OCI-LY7 (cell line): ENCODE measurements around the gene TBCEL. TPM values are rescaled to one million over a fixed set of nuclear protein-coding genes. Genes with fewer than 3 reads are reported as not detected.

Experiments
- BruUV-seq: library from RNA; stranded (reverse); fragments of 400-500 nt; replicated peaks from 2 replicates; lab custom pipeline; 2021; lab: Mats Ljungman, UMichigan
- CTCF ChIA-PET: fragments of 300-600 bp; sonication (Branson Sonifier 250); formaldehyde crosslinking; loops from one replicate; lab custom pipeline; 2022; ENCODE audit warnings: antibody characterized with exemption; ENCODE audit not compliant: unreplicated experiment; lab: Charles Lee
- POLR2A ChIA-PET: fragments of 300-600 bp; sonication (Branson Sonifier 250); formaldehyde crosslinking; loops from one replicate; lab custom pipeline; 2022; ENCODE audit warnings: antibody characterized with exemption; lab: Charles Lee
- DNase-seq: peaks from one replicate; pipeline ENCODE4 v3.0.0-alpha.2; 2015; ENCODE audit warnings: low spot score
- H2AFZ ChIP-seq: fragments of 200-600 bp; sonication (generic), shearing (Covaris generic); 2 replicates; pipeline ENCODE4 v1.6.1; 2014; ENCODE audit warnings: mild to moderate bottlenecking, antibody characterized with exemption, low read length, moderate library complexity
- H3K27ac ChIP-seq: fragments of 200-600 bp; sonication (generic); 2 replicates; pipeline ENCODE4 v1.5.1; 2014; ENCODE audit warnings: mixed run types, low read depth, mild to moderate bottlenecking, moderate library complexity, low read length, inconsistent platforms; ENCODE audit not compliant: poor library complexity, severe bottlenecking
- H3K36me3 ChIP-seq: fragments of 200-600 bp; sonication (generic); 2 replicates; pipeline ENCODE4 v1.6.1; 2014; ENCODE audit warnings: mild to moderate bottlenecking, antibody characterized with exemption, low read length, moderate library complexity, mixed read lengths; ENCODE audit not compliant: insufficient read depth
- H3K4me1 ChIP-seq: fragments of 200-600 bp; sonication (generic); 2 replicates; pipeline ENCODE4 v1.5.1; 2014; ENCODE audit warnings: mild to moderate bottlenecking, low read length; ENCODE audit not compliant: insufficient read depth, poor library complexity, severe bottlenecking
- H3K4me2 ChIP-seq: fragments of 200-600 bp; sonication (generic); 2 replicates; pipeline ENCODE4 v1.6.1; 2014; ENCODE audit warnings: mild to moderate bottlenecking, low read length
- H3K4me3 ChIP-seq: fragments of 200-600 bp; sonication (generic); 2 replicates; pipeline ENCODE4 v1.5.1; 2014; ENCODE audit warnings: mild to moderate bottlenecking, low read depth, low read length; ENCODE audit not compliant: poor library complexity, severe bottlenecking
- H3K79me2 ChIP-seq: fragments of 200-600 bp; sonication (generic); 2 replicates; pipeline ENCODE4 v1.6.1; 2016; ENCODE audit warnings: low read depth, mild to moderate bottlenecking, low read length, moderate library complexity, mixed read lengths; ENCODE audit not compliant: insufficient read depth
- H3K9me2 ChIP-seq: fragments of 200-600 bp; sonication (generic); 2 replicates; pipeline ENCODE4 v1.6.1; 2016; ENCODE audit warnings: mild to moderate bottlenecking, low read length, mixed read lengths; ENCODE audit not compliant: insufficient read depth
- H3K9me3 ChIP-seq: fragments of 200-600 bp; sonication (generic); 2 replicates; pipeline ENCODE4 v1.6.1; 2014; ENCODE audit warnings: mild to moderate bottlenecking, mixed run types, low read length, mixed read lengths
- H4K20me1 ChIP-seq: fragments of 200-600 bp; sonication (generic); 2 replicates; pipeline ENCODE4 v1.6.1; 2014; ENCODE audit warnings: mild to moderate bottlenecking, antibody characterized with exemption, low read length, moderate library complexity, mixed read lengths; ENCODE audit not compliant: insufficient read depth
- CTCF ChIP-seq: fragments of 200-600 bp; sonication (generic); conservative IDR thresholded peaks from 2 replicates; pipeline ENCODE4 v1.5.1; 2014; ENCODE audit warnings: mild to moderate bottlenecking, antibody characterized with exemption, low read length, moderate library complexity, mixed read lengths
- EZH2phosphoT487 ChIP-seq: fragments of 200-600 bp; sonication (generic); IDR thresholded peaks from 2 replicates; pipeline ENCODE4 v1.6.1; 2018; ENCODE audit warnings: low read depth, borderline replicate concordance, mild to moderate bottlenecking, mixed run types, antibody characterized with exemption, low read length, moderate library complexity, mixed read lengths
- intact Hi-C: fragments of 100-400 bp; cut with micrococcal nuclease; formaldehyde crosslinking; loops from one replicate; pipeline ENCODE4 v1.10.0; 2022; ENCODE audit not compliant: unreplicated experiment
- total RNA-seq, 2 experiments: library from RNA; depleted of rRNA in 1 of 2; stranded (reverse); fragments of >200 nt in 1 of 2; shearing (Covaris generic) in 1 of 2; gene quantifications; 2 replicates each; pipeline ENCODE4 v1.2.3, GENCODE V29; 2014 to 2022

The TBCEL gene
- total RNA-seq, 2 experiments from 2014 or later = 13.0 to 17.1 TPM

- no peak for TF ChIP-seq CTCF
- TF ChIP-seq EZH2phosphoT487 = no peak
- Histone ChIP-seq H3K4me3 (no peak overlapping the region), H3K36me3 (no peaks in the 10 kb centered on the region), H3K27ac (no peak overlapping the region), H2AFZ (no peak overlapping the region), H3K9me2 (no peaks in the 10 kb centered on the region), H3K9me3 (no peaks in the 10 kb centered on the region), H4K20me1 (no peaks in the 10 kb centered on the region), H3K4me1 (no peaks in the 10 kb centered on the region), H3K79me2 (no peaks in the 10 kb centered on the region), H3K4me2 (no peak overlapping the region)
- no TSS peak for BruUV-seq
- intact Hi-C loops = no loop called here
- ChIA-PET CTCF (no interaction called here), POLR2A (interaction anchor here (1.1 kb wide), 1 partner anchor 656 kb away, joined by 3 read pairs; no protein-coding TSS in a partner anchor)
- no peak for DNase-seq
Measured at GRCh38 chr11:121132211-121132976, 108.5 kb downstream of the TBCEL start.

GRCh38 chr11:121134741-121135312 is 110.9 kb downstream of the TBCEL start:
- H2AFZ ChIP-seq = no peak overlapping the region
- ChIA-PET POLR2A (no interaction called here), CTCF (interaction anchor here (0.6 kb wide), 1 partner anchor 21 kb away, joined by 3 read pairs; no protein-coding TSS in a partner anchor)
- no peaks in the 10 kb centered on the region for H3K79me2 ChIP-seq
- no peaks in the 10 kb centered on the region for H3K4me1 ChIP-seq
- no peaks in the 10 kb centered on the region for H3K36me3 ChIP-seq
- no peak overlapping the region for H3K4me2 ChIP-seq
- H3K9me2 ChIP-seq = no peaks in the 10 kb centered on the region
- DNase-seq = no peak
- H3K4me3 ChIP-seq = no peak overlapping the region
- H4K20me1 ChIP-seq = no peaks in the 10 kb centered on the region
- intact Hi-C loops = no loop called here
- BruUV-seq = no TSS peak
- no peak for TF ChIP-seq EZH2phosphoT487
- no peak for TF ChIP-seq CTCF
- H3K27ac ChIP-seq = no peak overlapping the region
- no peaks in the 10 kb centered on the region for H3K9me3 ChIP-seq

- H3K36me3 ChIP-seq = no peaks in the 10 kb centered on the region
- POLR2A ChIA-PET = no interaction called here
- DNase-seq = no peak
- intact Hi-C loops = no loop called here
- no peaks in the 10 kb centered on the region for H3K79me2 ChIP-seq
- H2AFZ ChIP-seq = no peak overlapping the region
- H3K4me1 ChIP-seq = no peaks in the 10 kb centered on the region
- H4K20me1 ChIP-seq = no peaks in the 10 kb centered on the region
- no peak overlapping the region for H3K4me3 ChIP-seq
- BruUV-seq = no TSS peak
- no peaks in the 10 kb centered on the region for H3K9me3 ChIP-seq
- H3K27ac ChIP-seq = no peak overlapping the region
- CTCF ChIA-PET = no interaction called here
- H3K4me2 ChIP-seq = no peak overlapping the region
- H3K9me2 ChIP-seq = no peaks in the 10 kb centered on the region
- TF ChIP-seq CTCF (no peak), EZH2phosphoT487 (no peak)
Measured at GRCh38 chr11:121137005-121137404, 113.1 kb downstream of the TBCEL start.
